ENCODE results near the gene MRPS21.
"Not testable (repeated sequence)": the region's sequence is repeated elsewhere in the genome, so short reads cannot be mapped to it uniquely, and the experiment has no call there.

MRPS21 gene

GRCh38 chr1:150281758-150282557 lies 11.7 kb upstream of the MRPS21 start, which contains the start of gene CIART:
Gene CIART, plus strand, starts transcription at chr1:150282554. Its CDS starts 714 bp downstream, at chr1:150283268.
- DNase-seq, result peak; percentile 59

- DNase-seq, result no peak
These were observed 11.1 kb upstream of the MRPS21 start for GRCh38 chr1:150282558-150282958.

- DNase-seq, result no peak
These were observed 10.4 kb upstream of the MRPS21 start for GRCh38 chr1:150283260-150283659.

GRCh38 chr1:150288382-150288781 lies 5.3 kb upstream of the MRPS21 start:
- DNase-seq, result no peak

- DNase-seq, result no peak
These were observed 4.8 kb upstream of the MRPS21 start for GRCh38 chr1:150288822-150289221.

GRCh38 chr1:150295476-150295875 lies 1.8 kb downstream of the MRPS21 start:
- DNase-seq, result no peak

- DNase-seq, result no peak
These were observed 6.1 kb downstream of the MRPS21 start for GRCh38 chr1:150299716-150300115.

GRCh38 chr1:150302338-150302737 lies 8.7 kb downstream of the MRPS21 start:
- DNase-seq, result no peak

GRCh38 chr1:150302902-150303301 lies 9.2 kb downstream of the MRPS21 start:
- no peak for DNase-seq

GRCh38 chr1:150308585-150308984 lies 14.9 kb downstream of the MRPS21 start:
- not testable (repeated sequence) for DNase-seq

GRCh38 chr1:150309758-150310508 lies 16.3 kb downstream of the MRPS21 start:
- DNase-seq, result peak; percentile 39

GRCh38 chr1:150311762-150312161 lies 18.1 kb downstream of the MRPS21 start:
- peak; percentile 53 for DNase-seq

- not testable (repeated sequence) for DNase-seq
These were observed 21.0 kb downstream of the MRPS21 start for GRCh38 chr1:150314691-150315090.

- DNase-seq, result no peak
These were observed 27.0 kb downstream of the MRPS21 start for GRCh38 chr1:150320667-150320978.

GRCh38 chr1:150321826-150322166 lies 28.1 kb downstream of the MRPS21 start:
- DNase-seq, result no peak

- no peak for DNase-seq
These were observed 28.6 kb downstream of the MRPS21 start for GRCh38 chr1:150322310-150322709.

GRCh38 chr1:150332651-150333290 lies 39.1 kb downstream of the MRPS21 start:
- no peak for DNase-seq

- no peak for DNase-seq
These were observed 52.7 kb downstream of the MRPS21 start for GRCh38 chr1:150346316-150346715.

GRCh38 chr1:150352866-150353265 lies 59.2 kb downstream of the MRPS21 start:
- DNase-seq, result no peak
